K562 (cell line): Measurements from ENCODE around the gene GAPDHS. TPM values are rescaled to one million over a fixed set of nuclear protein-coding genes. Genes with fewer than 3 reads are reported as not detected.

ENCODE experiments used
- ATAC-seq: fragments of 200-7000 bp; cut with Tn5 transposase; 3 replicates; pipeline ENCODE4 v1.9.1; 2020; ENCODE audit warnings: moderate library complexity
- BruUV-seq: library from RNA; stranded (reverse); fragments of 400-500 nt; replicated peaks from 2 replicates; lab custom pipeline; 2021; lab: Mats Ljungman, UMichigan
- CTCF ChIA-PET: fragments of 300-600 bp; formaldehyde crosslinking; extraction: SDS; loops from one replicate; lab custom pipeline; 2021; ENCODE audit warnings: low intra/inter-chr PET ratio; lab: Yijun Ruan, JAX
- POLR2A ChIA-PET: fragments of 300-600, 350-650 bp; sonication (Branson Sonifier 250); formaldehyde crosslinking; extraction: SDS; loops from one replicate; lab custom pipeline; 2021; ENCODE audit warnings: antibody characterized with exemption, inconsistent platforms; lab: Yijun Ruan, JAX
- DNase-seq, 4 experiments: peaks; one replicate each; pipeline versions ENCODE4 v3.0.0 to v3.0.0-alpha.2; 2011 to 2018; ENCODE audit warnings: low spot score in 3 of 4, mixed read lengths in 3 of 4; ENCODE audit errors: extremely low read depth in 1 of 4
- FAIRE-seq: peaks from 2 replicates; lab custom pipeline; 2011; peaks lifted over from hg19 to GRCh38; lab: Jason Lieb, UNC
- H2AFZ ChIP-seq: 2 replicates; pipeline ENCODE4 v1.6.0; 2011; ENCODE audit warnings: low read depth, low read length, control low read depth, inconsistent platforms
- H3K27ac ChIP-seq: fragments of 200-600 bp; 3 replicates; pipeline ENCODE4 v1.8.0; 2011; ENCODE audit warnings: low read depth, mild to moderate bottlenecking, control low read depth, inconsistent platforms, low read length, moderate library complexity, mixed read lengths; ENCODE audit errors: extremely low read depth
- H3K27me3 ChIP-seq, 2 experiments: fragments of 300-600 bp in 1 of 2; 2 replicates in 1 of 2; 3 replicates in 1 of 2; pipeline versions ENCODE4 v1.6.0 to v1.8.0; 2011; ENCODE audit warnings: inconsistent platforms in 2 of 2, low read length in 2 of 2, mild to moderate bottlenecking in 1 of 2, mixed read lengths in 1 of 2, moderate library complexity in 1 of 2; ENCODE audit not compliant: control insufficient read depth in 2 of 2, insufficient read depth in 2 of 2
- H3K36me3 ChIP-seq: fragments of 300-600 bp; 3 replicates; pipeline ENCODE4 v1.8.0; 2011; ENCODE audit warnings: mild to moderate bottlenecking, low read length, inconsistent platforms; ENCODE audit not compliant: control insufficient read depth, insufficient read depth
- H3K4me1 ChIP-seq, 2 experiments: fragments of 200-600 bp in 1 of 2; replicated peaks in 1 of 2; 2 replicates in 1 of 2; 3 replicates in 1 of 2; pipeline versions ENCODE4 v1.5.1 to v1.8.0; 2011; ENCODE audit warnings: inconsistent platforms in 2 of 2, low read length in 2 of 2, mild to moderate bottlenecking in 1 of 2, mixed read lengths in 1 of 2, moderate library complexity in 1 of 2; ENCODE audit not compliant: control insufficient read depth in 2 of 2, insufficient read depth in 2 of 2
- H3K4me2 ChIP-seq: 2 replicates; pipeline ENCODE4 v1.6.1; 2011; ENCODE audit warnings: low read length, control low read depth, inconsistent platforms, mixed read lengths; ENCODE audit not compliant: insufficient read depth
- H3K4me3 ChIP-seq: fragments of 200-600 bp; sonication (generic), shearing (Covaris generic); 2 replicates; pipeline ENCODE4 v1.5.1; 2016; ENCODE audit warnings: control low read depth, inconsistent platforms
- H3K79me2 ChIP-seq: fragments of 200-600 bp; 3 replicates; pipeline ENCODE4 v1.8.0; 2011; ENCODE audit warnings: low read length, inconsistent platforms; ENCODE audit not compliant: control insufficient read depth, insufficient read depth
- H3K9ac ChIP-seq, 2 experiments: 2 replicates each; pipeline versions ENCODE4 v1.6.0 to v1.6.1; 2011; ENCODE audit warnings: low read depth in 2 of 2, low read length in 2 of 2, control low read depth in 1 of 2, inconsistent platforms in 1 of 2, mild to moderate bottlenecking in 1 of 2, mixed read lengths in 1 of 2; ENCODE audit not compliant: insufficient read depth in 1 of 2
- H3K9me1 ChIP-seq: one replicate; pipeline ENCODE4 v1.6.0; 2011; ENCODE audit warnings: inconsistent platforms, mild to moderate bottlenecking, low read length, moderate library complexity; ENCODE audit not compliant: control insufficient read depth, insufficient read depth
- H3K9me3 ChIP-seq: replicated peaks from 2 replicates; pipeline ENCODE4 v1.5.1; 2011; ENCODE audit warnings: low read depth, low read length, inconsistent platforms; ENCODE audit not compliant: control insufficient read depth, insufficient read depth
- H4K20me1 ChIP-seq: replicated peaks from 2 replicates; pipeline ENCODE4 v1.6.1; 2011; ENCODE audit warnings: low read length, inconsistent platforms, mixed read lengths; ENCODE audit not compliant: control insufficient read depth, insufficient read depth
- BRD4 ChIP-seq: fragments of 200-600 bp; sonication (generic); IDR thresholded peaks from 2 replicates; pipeline ENCODE4 v1.6.1; 2017; ENCODE audit warnings: inconsistent platforms
- FOXM1 ChIP-seq, 2 experiments: fragments of 450-650 bp in 1 of 2; sonication (generic) in 1 of 2; formaldehyde crosslinking in 1 of 2; IDR thresholded peaks; 2 replicates each; pipeline versions ENCODE4 v1.6.1 to v1.9.0; 2017 to 2022; ENCODE audit warnings: low read depth in 2 of 2, mild to moderate bottlenecking in 2 of 2, missing genetic modification reagents in 1 of 2, moderate library complexity in 1 of 2
- LCOR ChIP-seq: sonication (generic); formaldehyde crosslinking; IDR thresholded peaks from 2 replicates; pipeline ENCODE4 v1.8.0; 2022; ENCODE audit warnings: mild to moderate bottlenecking, missing genetic modification reagents
- MCM2 ChIP-seq: fragments of 450-650 bp; IDR thresholded peaks from 2 replicates; pipeline ENCODE4 v1.6.1; 2017; ENCODE audit warnings: low read depth, mild to moderate bottlenecking
- NFXL1 ChIP-seq: fragments of 450-650 bp; formaldehyde crosslinking; IDR thresholded peaks from 2 replicates; pipeline ENCODE4 v1.4.0; 2021; ENCODE audit warnings: mild to moderate bottlenecking
- POLR2G ChIP-seq: fragments of 200-400 bp; formaldehyde crosslinking; IDR thresholded peaks from 2 replicates; pipeline ENCODE4 v1.6.1; 2017; ENCODE audit warnings: low read depth, mild to moderate bottlenecking, antibody characterized with exemption, low read length, moderate library complexity
- XRCC4 ChIP-seq: IDR thresholded peaks from one replicate; pipeline ENCODE4 v1.6.1; 2011; ENCODE audit not compliant: insufficient read depth, insufficient read length; ENCODE audit errors: extremely low read depth
- ZNF449 ChIP-seq: fragments of 250-450 bp; sonication (Bioruptor Pico); IDR thresholded peaks from 2 replicates; pipeline ENCODE4 v1.8.0; 2022; ENCODE audit warnings: moderate library complexity, mild to moderate bottlenecking, inconsistent platforms
- WGBS: fragments of 100-300 bp; shearing (Covaris generic); methylation state at CpG from one replicate; pipeline ENCODE4 v1.1.6; 2016; ENCODE audit warnings: low coverage, mixed read lengths; ENCODE audit not compliant: insufficient coverage; ENCODE audit errors: missing lambda C conversion rate; 5-methylcytosine and 5-hydroxymethylcytosine counted together
- in situ Hi-C: fragments of 300-500 bp; cut with MboI; formaldehyde crosslinking; loops from 4 replicates; pipeline ENCODE4 v1.15.0; 2018; ENCODE audit warnings: inconsistent platforms, mixed read lengths
- intact Hi-C: fragments of 100-400 bp; cut with micrococcal nuclease; formaldehyde crosslinking; loops from 2 replicates; pipeline ENCODE4 v1.14.2; 2022
- polyA plus RNA-seq, 8 experiments: library from polyadenylated mRNA; depleted of rRNA in 4 of 8; stranded (reverse) in 5 of 8; unstranded in 3 of 8; fragments of >200 nt; fragmentation: Nextera tagmentation in 2 of 8; fragmentation: Illumina TruSeq in 1 of 8; extraction: Ambion mirVana in 2 of 8; extraction: Trizol in 1 of 8; gene quantifications; 2 replicates each; pipeline versions ENCODE4 v1.2.1 to v1.2.3, GENCODE V29; 2011 to 2014; ENCODE audit warnings: inconsistent platforms in 1 of 8, missing spikeins in 1 of 8
- total RNA-seq, 7 experiments: library from RNA; depleted of rRNA in 6 of 7; stranded (reverse); fragments of >200 nt in 6 of 7; fragmentation: Illumina TruSeq in 2 of 7; extraction: Trizol in 2 of 7; gene quantifications; 2 replicates each; pipeline versions ENCODE4 v1.2.1 to v1.2.3, GENCODE V29; 2011 to 2021; ENCODE audit warnings: low replicate concordance in 1 of 7
- TF ChIP-seq, protein P1 (sequence below), 2 experiments: fragments of 450-650 bp in 1 of 2; sonication (generic) in 1 of 2; formaldehyde crosslinking in 1 of 2; IDR thresholded peaks in 1 of 2; conservative IDR thresholded peaks in 1 of 2; 2 replicates each; pipeline versions ENCODE4 v1.6.1 to v1.8.1; 2016 to 2023; ENCODE audit warnings: mild to moderate bottlenecking in 2 of 2, moderate library complexity in 2 of 2, inconsistent platforms in 1 of 2, missing genetic modification reagents in 1 of 2
- TF ChIP-seq, protein P2 (sequence below): fragments of 450-650 bp; IDR thresholded peaks from 2 replicates; pipeline ENCODE4 v1.7.1; 2018; ENCODE audit warnings: mild to moderate bottlenecking, low read depth; ENCODE audit not compliant: partially characterized antibody

GAPDHS gene
- total and polyA plus RNA-seq, 9 of the 15 experiments (the other 6 are each of a cell fraction or from before 2014, with no cell fraction given) = 0.08 to 0.12 TPM; not detected in 7

DNA sequence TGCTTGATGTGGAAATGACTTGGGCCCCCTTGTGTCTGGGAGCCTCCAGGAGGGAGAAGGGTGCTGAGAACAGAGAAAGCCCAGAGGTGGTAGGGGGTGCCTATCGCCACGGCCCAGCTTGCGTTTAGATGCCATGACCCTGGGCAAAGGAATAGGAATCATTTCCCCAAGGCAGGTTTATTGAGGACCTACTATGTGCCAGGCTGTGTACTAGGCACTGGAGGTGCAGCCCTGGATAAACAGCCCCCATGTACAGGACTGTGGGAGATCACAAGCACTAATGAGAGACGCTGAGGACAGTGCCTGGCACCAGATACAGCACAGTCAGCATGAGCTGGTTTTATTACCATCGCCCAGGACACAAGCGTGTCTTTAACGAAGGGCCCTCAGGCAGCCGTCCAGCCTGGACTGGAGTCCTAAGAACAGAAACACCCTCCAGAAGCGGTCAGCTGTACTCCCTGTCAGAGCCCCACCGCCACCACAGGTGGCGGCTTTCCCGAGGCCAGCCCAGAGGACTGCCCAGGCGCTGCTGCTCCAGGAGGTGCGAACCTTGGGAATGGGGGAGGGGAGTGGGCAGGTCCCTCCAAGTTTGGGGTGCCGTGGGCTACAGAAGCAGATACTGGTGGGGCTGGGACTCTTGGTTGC is 16.7 kb downstream of the GAPDHS start (continued):
- TF ChIP-seq MCM2 = no peak

- DNase-seq (no peak), ATAC-seq (no peak), FAIRE-seq (no peak)
- Histone ChIP-seq H3K4me3 (no peak overlapping the region), H3K27ac (no peak overlapping the region), H3K36me3 (peaks cover 32% of the 10 kb centered on the region; the same call in 2 of the 3 replicates), H3K9me3 (no peaks in the 10 kb centered on the region; the same call in 1 of the 2 replicates), H3K9ac (peak overlapping the region in 1 of 2 experiments; percentile 17; a peak in 1 of 4 replicates), H3K9me1 (peaks cover 6% of the 10 kb centered on the region), H3K4me1 (peaks cover 7 to 45% of the 10 kb centered on the region in 2 experiments; a peak in 3 of 5 replicates), H2AFZ (no peak overlapping the region), H3K79me2 (peaks cover 7% of the 10 kb centered on the region), H3K27me3 (peaks cover 0 to 11% of the 10 kb centered on the region in 2 experiments; a peak in 3 of 5 replicates), H4K20me1 (peaks cover 9% of the 10 kb centered on the region), H3K4me2 (no peak overlapping the region)
- intact Hi-C loops (no loop called here), in situ Hi-C loops (no loop called here)
- CTCF ChIA-PET = interaction anchor here (3.6 kb wide), 1 partner anchor 166 kb away, joined by 25 read pairs; the partner anchor contains the start of gene KMT2B
- BruUV-seq = no TSS peak
- POLR2A ChIA-PET = interaction anchor here (1.2 kb wide), 1 partner anchor 8 kb away, joined by 3 read pairs; no protein-coding TSS in a partner anchor
- 78% methylated on average over 21 of the region's 21 CpGs for WGBS
- TF ChIP-seq LCOR = no peak
- TF ChIP-seq POLR2G = 0 out of 2 replicates have a peak, but pooled peaks have one; percentile 29
- TF ChIP-seq NFXL1 = no peak
- TF ChIP-seq, protein P1, sequence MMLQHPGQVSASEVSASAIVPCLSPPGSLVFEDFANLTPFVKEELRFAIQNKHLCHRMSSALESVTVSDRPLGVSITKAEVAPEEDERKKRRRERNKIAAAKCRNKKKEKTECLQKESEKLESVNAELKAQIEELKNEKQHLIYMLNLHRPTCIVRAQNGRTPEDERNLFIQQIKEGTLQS (IDR thresholded peaks at IDR 0.05) = no peak
- TF ChIP-seq, protein P1 (CRISPR knock-in tag; conservative IDR thresholded peaks at IDR 0.05) = no peak
- no peak for TF ChIP-seq FOXM1 (IDR thresholded peaks at IDR 0.05; ENCODE audit: low read depth)
- no peak for TF ChIP-seq FOXM1 (CRISPR knock-in tag; IDR thresholded peaks at IDR 0.05; ENCODE audit: low read depth)
- TF ChIP-seq, protein P2, sequence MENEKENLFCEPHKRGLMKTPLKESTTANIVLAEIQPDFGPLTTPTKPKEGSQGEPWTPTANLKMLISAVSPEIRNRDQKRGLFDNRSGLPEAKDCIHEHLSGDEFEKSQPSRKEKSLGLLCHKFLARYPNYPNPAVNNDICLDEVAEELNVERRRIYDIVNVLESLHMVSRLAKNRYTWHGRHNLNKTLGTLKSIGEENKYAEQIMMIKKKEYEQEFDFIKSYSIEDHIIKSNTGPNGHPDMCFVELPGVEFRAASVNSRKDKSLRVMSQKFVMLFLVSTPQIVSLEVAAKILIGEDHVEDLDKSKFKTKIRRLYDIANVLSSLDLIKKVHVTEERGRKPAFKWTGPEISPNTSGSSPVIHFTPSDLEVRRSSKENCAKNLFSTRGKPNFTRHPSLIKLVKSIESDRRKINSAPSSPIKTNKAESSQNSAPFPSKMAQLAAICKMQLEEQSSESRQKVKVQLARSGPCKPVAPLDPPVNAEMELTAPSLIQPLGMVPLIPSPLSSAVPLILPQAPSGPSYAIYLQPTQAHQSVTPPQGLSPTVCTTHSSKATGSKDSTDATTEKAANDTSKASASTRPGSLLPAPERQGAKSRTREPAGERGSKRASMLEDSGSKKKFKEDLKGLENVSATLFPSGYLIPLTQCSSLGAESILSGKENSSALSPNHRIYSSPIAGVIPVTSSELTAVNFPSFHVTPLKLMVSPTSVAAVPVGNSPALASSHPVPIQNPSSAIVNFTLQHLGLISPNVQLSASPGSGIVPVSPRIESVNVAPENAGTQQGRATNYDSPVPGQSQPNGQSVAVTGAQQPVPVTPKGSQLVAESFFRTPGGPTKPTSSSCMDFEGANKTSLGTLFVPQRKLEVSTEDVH = no peak
- no peak for TF ChIP-seq ZNF449
- no peak for TF ChIP-seq XRCC4
- TF ChIP-seq BRD4 = no peak
Measured at GRCh38 chr19:35551091-35551810, 18.0 kb downstream of the GAPDHS start.
